Measurements from ENCODE around the gene OTUD6A.

GRCh38 chrX:70066646-70067045 lies 4.4 kb downstream of the OTUD6A start:
- TF ChIP-seq POLR2AphosphoS5 (IDR thresholded peaks at IDR 0.05) (no peak), CTCF (IDR thresholded peaks at IDR 0.05) (no peak)
